HEK293 (cell line): ENCODE measurements around the gene IGFLR1.
A peak's percentile ranks its signal among the peaks of the same experiment; 100 is the strongest.

Source experiments
- AEBP2 ChIP-seq: fragments of 450-650 bp; formaldehyde crosslinking; IDR thresholded peaks from 2 replicates; pipeline ENCODE4 v1.5.1; 2016; ENCODE audit warnings: missing biosample characterization, missing genetic modification characterization, borderline replicate concordance
- GLIS2 ChIP-seq: fragments of 450-650 bp; formaldehyde crosslinking; IDR thresholded peaks from 2 replicates; pipeline ENCODE4 v1.5.1; 2016; ENCODE audit warnings: missing biosample characterization, missing genetic modification characterization
- IKZF3 ChIP-seq: fragments of 450-650 bp; IDR thresholded peaks from 2 replicates; pipeline ENCODE4 v1.5.0; 2018; ENCODE audit warnings: missing biosample characterization, mild to moderate bottlenecking, missing genetic modification characterization, moderate library complexity
- ZBTB1 ChIP-seq: fragments of 450-650 bp; formaldehyde crosslinking; IDR thresholded peaks from 2 replicates; pipeline ENCODE4 v1.5.1; 2016; ENCODE audit warnings: missing biosample characterization, missing genetic modification characterization
- ZBTB11 ChIP-seq: fragments of 450-650 bp; formaldehyde crosslinking; conservative IDR thresholded peaks from 2 replicates; pipeline ENCODE4 v1.5.1; 2016; ENCODE audit warnings: low read depth, missing biosample characterization, missing genetic modification characterization
- ZBTB26 ChIP-seq: fragments of 450-650 bp; formaldehyde crosslinking; optimal IDR thresholded peaks from 2 replicates; pipeline ENCODE3; 2016; ENCODE audit warnings: missing biosample characterization, mild to moderate bottlenecking, missing genetic modification characterization
- ZEB2 ChIP-seq: fragments of 450-650 bp; formaldehyde crosslinking; IDR thresholded peaks from 2 replicates; pipeline ENCODE4 v1.5.1; 2016; ENCODE audit warnings: missing biosample characterization, missing genetic modification characterization
- ZNF169 ChIP-seq: fragments of 450-650 bp; formaldehyde crosslinking; IDR thresholded peaks from 2 replicates; pipeline ENCODE4 v1.5.1; 2016; ENCODE audit warnings: missing biosample characterization, missing genetic modification characterization
- ZNF175 ChIP-seq: fragments of 450-650 bp; formaldehyde crosslinking; IDR thresholded peaks from 2 replicates; pipeline ENCODE4 v1.5.1; 2016; ENCODE audit warnings: missing biosample characterization, missing genetic modification characterization
- ZNF221 ChIP-seq: fragments of 450-650 bp; formaldehyde crosslinking; IDR thresholded peaks from 2 replicates; pipeline ENCODE4 v1.5.1; 2017; ENCODE audit warnings: missing biosample characterization, missing genetic modification characterization, borderline replicate concordance
- ZNF248 ChIP-seq: fragments of 450-650 bp; formaldehyde crosslinking; IDR thresholded peaks from 2 replicates; pipeline ENCODE4 v1.5.1; 2017; ENCODE audit warnings: missing biosample characterization, missing genetic modification characterization
- ZNF513 ChIP-seq: fragments of 450-650 bp; IDR thresholded peaks from 2 replicates; pipeline ENCODE4 v1.5.1; 2018; ENCODE audit warnings: missing biosample characterization, missing genetic modification characterization
- ZNF518A ChIP-seq: fragments of 450-650 bp; formaldehyde crosslinking; conservative IDR thresholded peaks from 2 replicates; pipeline ENCODE4 v1.5.1; 2016; ENCODE audit warnings: low read depth, missing biosample characterization, missing genetic modification characterization
- ZNF610 ChIP-seq: fragments of 450-650 bp; formaldehyde crosslinking; IDR thresholded peaks from 2 replicates; pipeline ENCODE4 v1.5.1; 2016; ENCODE audit warnings: missing biosample characterization, missing genetic modification characterization, borderline replicate concordance
- ZNF623 ChIP-seq: fragments of 450-650 bp; formaldehyde crosslinking; IDR thresholded peaks from 2 replicates; pipeline ENCODE4 v1.5.1; 2016; ENCODE audit warnings: missing biosample characterization, missing genetic modification characterization
- ZNF624 ChIP-seq: fragments of 450-650 bp; formaldehyde crosslinking; IDR thresholded peaks from 2 replicates; pipeline ENCODE4 v1.5.1; 2017; ENCODE audit warnings: missing biosample characterization, missing genetic modification characterization
- ZNF677 ChIP-seq: fragments of 450-650 bp; IDR thresholded peaks from 2 replicates; pipeline ENCODE4 v1.5.0; 2018; ENCODE audit warnings: missing biosample characterization, mild to moderate bottlenecking, missing genetic modification characterization, moderate library complexity
- ZNF692 ChIP-seq: fragments of 450-650 bp; formaldehyde crosslinking; IDR thresholded peaks from 2 replicates; pipeline ENCODE4 v1.5.1; 2016; ENCODE audit warnings: missing biosample characterization, missing genetic modification characterization
- ZSCAN16 ChIP-seq: fragments of 450-650 bp; formaldehyde crosslinking; IDR thresholded peaks from 2 replicates; pipeline ENCODE4 v1.5.1; 2016; ENCODE audit warnings: missing biosample characterization, missing genetic modification characterization
- TF ChIP-seq, protein P1 (sequence below): fragments of 450-650 bp; formaldehyde crosslinking; IDR thresholded peaks from 2 replicates; pipeline ENCODE4 v1.5.1; 2016; ENCODE audit warnings: missing biosample characterization, missing genetic modification characterization
- TF ChIP-seq, protein P2 (sequence below): fragments of 450-650 bp; formaldehyde crosslinking; IDR thresholded peaks from 2 replicates; pipeline ENCODE4; 2016; ENCODE audit warnings: missing biosample characterization, missing genetic modification characterization

Gene IGFLR1

DNA sequence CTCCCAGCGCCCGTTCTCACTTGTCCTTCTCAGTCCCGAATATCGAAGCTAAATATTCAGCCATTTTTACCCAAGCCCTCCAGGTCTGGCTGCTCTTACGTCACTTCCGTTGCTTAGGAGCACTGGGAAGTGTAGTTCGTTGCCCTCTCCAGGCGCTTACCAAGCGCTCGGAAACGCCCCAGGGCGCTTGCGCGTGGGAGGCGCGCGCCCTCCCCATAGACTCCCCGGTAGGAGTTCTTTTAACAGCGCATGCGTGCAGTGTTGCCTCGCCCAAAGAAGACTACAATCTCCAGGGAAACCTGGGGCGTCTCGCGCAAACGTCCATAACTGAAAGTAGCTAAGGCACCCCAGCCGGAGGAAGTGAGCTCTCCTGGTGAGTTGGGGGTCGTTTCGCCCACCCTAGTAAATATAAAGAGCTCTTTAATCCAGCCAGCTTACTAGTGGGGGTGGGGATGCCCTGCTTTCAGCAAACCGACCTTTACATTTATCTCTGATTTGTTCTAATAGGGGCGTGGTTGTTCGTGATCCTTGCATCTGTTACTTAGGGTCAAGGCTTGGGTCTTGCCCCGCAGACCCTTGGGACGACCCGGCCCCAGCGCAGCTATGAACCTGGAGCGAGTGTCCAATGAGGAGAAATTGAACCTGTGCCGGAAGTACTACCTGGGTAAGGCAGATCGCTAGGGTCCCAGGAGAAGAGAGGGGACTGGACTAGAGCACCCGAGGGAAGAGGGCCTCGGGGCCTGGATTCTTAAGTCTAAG, 3.3 kb upstream of the IGFLR1 start, which contains the start of the genes PSENEN and U2AF1L4 (continued):
- TF ChIP-seq ZNF248 (tag by site-specific recombination) (no peak), ZNF175 (tag by site-specific recombination) (no peak), ZNF518A (tag by site-specific recombination) (peak; percentile 53), ZNF221 (tag by site-specific recombination) (no peak), IKZF3 (tag by site-specific recombination) (no peak), AEBP2 (tag by site-specific recombination) (no peak), ZBTB26 (tag by site-specific recombination) (peak; percentile 89), ZNF169 (tag by site-specific recombination) (no peak), ZNF692 (tag by site-specific recombination) (0 out of 2 replicates have a peak, but pooled peaks have one; percentile 8), ZNF677 (tag by site-specific recombination) (no peak), ZNF624 (tag by site-specific recombination) (no peak), ZNF513 (no peak), ZNF623 (no peak), ZBTB1 (tag by site-specific recombination) (no peak), GLIS2 (peak; percentile 88), ZEB2 (tag by site-specific recombination) (0 out of 2 replicates have a peak, but pooled peaks have one; percentile 17), ZNF610 (no peak), ZSCAN16 (no peak), ZBTB11 (tag by site-specific recombination) (peak; percentile 64)
- TF ChIP-seq, protein P1, sequence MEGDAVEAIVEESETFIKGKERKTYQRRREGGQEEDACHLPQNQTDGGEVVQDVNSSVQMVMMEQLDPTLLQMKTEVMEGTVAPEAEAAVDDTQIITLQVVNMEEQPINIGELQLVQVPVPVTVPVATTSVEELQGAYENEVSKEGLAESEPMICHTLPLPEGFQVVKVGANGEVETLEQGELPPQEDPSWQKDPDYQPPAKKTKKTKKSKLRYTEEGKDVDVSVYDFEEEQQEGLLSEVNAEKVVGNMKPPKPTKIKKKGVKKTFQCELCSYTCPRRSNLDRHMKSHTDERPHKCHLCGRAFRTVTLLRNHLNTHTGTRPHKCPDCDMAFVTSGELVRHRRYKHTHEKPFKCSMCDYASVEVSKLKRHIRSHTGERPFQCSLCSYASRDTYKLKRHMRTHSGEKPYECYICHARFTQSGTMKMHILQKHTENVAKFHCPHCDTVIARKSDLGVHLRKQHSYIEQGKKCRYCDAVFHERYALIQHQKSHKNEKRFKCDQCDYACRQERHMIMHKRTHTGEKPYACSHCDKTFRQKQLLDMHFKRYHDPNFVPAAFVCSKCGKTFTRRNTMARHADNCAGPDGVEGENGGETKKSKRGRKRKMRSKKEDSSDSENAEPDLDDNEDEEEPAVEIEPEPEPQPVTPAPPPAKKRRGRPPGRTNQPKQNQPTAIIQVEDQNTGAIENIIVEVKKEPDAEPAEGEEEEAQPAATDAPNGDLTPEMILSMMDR (tag by site-specific recombination), result no peak; the same call in 1 of the 2 replicates
- TF ChIP-seq, protein P2, sequence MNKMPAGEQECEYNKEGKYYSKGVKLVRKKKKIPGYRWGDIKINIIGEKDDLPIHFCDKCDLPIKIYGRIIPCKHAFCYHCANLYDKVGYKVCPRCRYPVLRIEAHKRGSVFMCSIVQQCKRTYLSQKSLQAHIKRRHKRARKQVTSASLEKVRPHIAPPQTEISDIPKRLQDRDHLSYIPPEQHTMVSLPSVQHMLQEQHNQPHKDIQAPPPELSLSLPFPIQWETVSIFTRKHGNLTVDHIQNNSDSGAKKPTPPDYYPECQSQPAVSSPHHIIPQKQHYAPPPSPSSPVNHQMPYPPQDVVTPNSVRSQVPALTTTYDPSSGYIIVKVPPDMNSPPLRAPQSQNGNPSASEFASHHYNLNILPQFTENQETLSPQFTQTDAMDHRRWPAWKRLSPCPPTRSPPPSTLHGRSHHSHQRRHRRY, result no peak
